Neural progenitor cell (in vitro differentiated cells): ENCODE data around the gene FES.
"Not testable (repeated sequence)": the region's sequence is repeated elsewhere in the genome, so short reads cannot be mapped to it uniquely, and the experiment has no call there.

Experiments
- CTCF ChIP-seq: fragments of 200-600 bp; sonication (generic); IDR thresholded peaks from 2 replicates; pipeline ENCODE4 v1.5.1; 2017; ENCODE audit warnings: antibody characterized with exemption, mild to moderate bottlenecking
- EZH2phosphoT487 ChIP-seq: fragments of 200-600 bp; sonication (generic); IDR thresholded peaks from 2 replicates; pipeline ENCODE4 v1.6.1; 2017; ENCODE audit warnings: antibody characterized with exemption

GRCh38 chr15:90926766-90927165 lies 42.5 kb downstream of the FES start:
- not testable (repeated sequence) for TF ChIP-seq CTCF, EZH2phosphoT487
